Activated gamma-delta T cell treated with anti-CD3 and anti-CD28 coated beads, Interleukin-2, amount 50 U/mL, for 16 hours (primary cell): Measurements from ENCODE around the gene GPC1.

ENCODE experiments used
- DNase-seq: peaks from one replicate; pipeline ENCODE4 v3.0.0-alpha.2; 2020; ENCODE audit warnings: low read depth

The GPC1 gene

GRCh38 chr2:240517342-240517741, 81.9 kb downstream of the GPC1 start:
- DNase-seq, result no peak
